Left ventricle myocardium inferior (tissue), 1 donor: Measurements from ENCODE around the gene MSANTD7. TPM values are rescaled to one million over a fixed set of nuclear protein-coding genes. Genes with fewer than 3 reads are reported as not detected.

Experiments
- DNase-seq: peaks from one replicate; pipeline ENCODE4 v3.0.0-alpha.2; 2020
- H3K27ac ChIP-seq: fragments of 200-600 bp; replicated peaks from 2 replicates; pipeline ENCODE4 v1.8.0; 2021
- H3K27me3 ChIP-seq: fragments of 200-600 bp; 2 replicates; pipeline ENCODE4 v1.8.0; 2021; ENCODE audit warnings: low read depth
- H3K36me3 ChIP-seq: fragments of 200-600 bp; 2 replicates; pipeline ENCODE4 v1.8.0; 2021
- H3K4me1 ChIP-seq: fragments of 200-600 bp; 2 replicates; pipeline ENCODE4 v1.8.0; 2021
- H3K4me3 ChIP-seq: fragments of 200-600 bp; 2 replicates; pipeline ENCODE4 v1.8.0; 2021; ENCODE audit warnings: mild to moderate bottlenecking, moderate library complexity
- H3K9me3 ChIP-seq: fragments of 200-600 bp; replicated peaks from 2 replicates; pipeline ENCODE4 v1.8.0; 2021
- CTCF ChIP-seq: fragments of 200-600 bp; IDR thresholded peaks from 2 replicates; pipeline ENCODE4 v1.8.0; 2021; ENCODE audit warnings: antibody characterized with exemption, mild to moderate bottlenecking, borderline replicate concordance
- intact Hi-C: fragments of 100-400 bp; cut with micrococcal nuclease; formaldehyde crosslinking; loops from one replicate; pipeline ENCODE4 v1.11.0; 2022
- total RNA-seq: library from RNA; stranded (reverse); fragmentation: NEBNext Ultra II Directional; extraction: Animal tissue kit (Norgen Biotek cat#: 25700); gene quantifications from one replicate; pipeline ENCODE4 v1.2.1, GENCODE V29; 2021
- donor health status: DM: no; HTN: yes; CAD: no; lungs with severe emphysema.

MSANTD7 gene
- total RNA-seq, 1 donor from 2014 or later = 5.0 TPM

DNA sequence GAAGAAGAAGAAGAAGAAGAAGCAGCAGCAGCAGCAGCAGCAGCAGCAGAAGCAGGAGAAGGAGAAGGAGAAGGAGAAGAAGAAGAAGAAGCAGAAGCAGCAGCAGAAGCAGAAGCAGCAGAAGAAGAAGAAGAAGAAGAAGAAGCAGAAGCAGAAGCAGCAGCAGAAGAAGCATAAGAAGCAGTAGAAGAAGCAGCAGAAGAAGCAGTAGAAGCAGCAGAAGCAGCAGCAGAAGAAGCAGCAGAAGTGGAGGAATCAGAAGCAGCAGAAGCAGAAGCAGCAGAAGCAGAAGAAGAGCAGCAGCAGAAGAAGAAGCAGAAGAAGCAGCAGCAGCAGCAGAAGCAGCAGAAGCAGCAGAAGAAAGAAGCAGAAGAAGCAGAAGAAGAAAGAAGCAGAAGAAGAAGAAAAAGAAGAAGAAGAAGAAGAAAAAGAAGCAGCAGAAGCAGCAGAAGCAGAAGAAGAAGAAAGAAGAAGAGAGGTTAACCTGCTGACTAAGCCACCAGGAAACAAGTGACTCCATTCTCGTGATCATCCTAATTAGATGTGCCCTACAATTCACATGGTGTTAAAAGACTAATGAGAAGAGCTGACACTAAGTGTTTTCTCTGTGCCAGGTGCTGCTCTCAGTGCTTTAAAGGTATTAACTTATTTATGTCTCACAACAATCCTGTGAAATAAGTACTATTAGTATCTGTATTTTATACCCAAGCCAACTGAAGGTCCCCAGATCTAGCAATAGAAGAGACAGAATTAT is 11.9 kb upstream of the MSANTD7 start:
- Histone ChIP-seq H3K4me3 (no peak overlapping the region), H3K27me3 (no peaks in the 10 kb centered on the region), H3K36me3 (no peaks in the 10 kb centered on the region), H3K4me1 (peaks cover 5% of the 10 kb centered on the region), H3K9me3 (no peaks in the 10 kb centered on the region), H3K27ac (no peak overlapping the region)
- TF ChIP-seq CTCF = no peak
- intact Hi-C loops = no loop called here
- DNase-seq = no peak

- no peak overlapping the region for H3K4me3 ChIP-seq
- intact Hi-C loops = no loop called here
- H3K36me3 ChIP-seq = no peaks in the 10 kb centered on the region
- H3K9me3 ChIP-seq = no peaks in the 10 kb centered on the region
- no peak for DNase-seq
- no peaks in the 10 kb centered on the region for H3K27me3 ChIP-seq
- TF ChIP-seq CTCF = no peak
- no peak overlapping the region for H3K27ac ChIP-seq
- peaks cover 15% of the 10 kb centered on the region for H3K4me1 ChIP-seq
Measured at GRCh38 chr10:14833106-14833505, 5.0 kb upstream of the MSANTD7 start.

- intact Hi-C loops = no loop called here
- no peak for DNase-seq
- Histone ChIP-seq H3K4me3 (no peak overlapping the region), H3K27me3 (no peaks in the 10 kb centered on the region), H3K9me3 (no peaks in the 10 kb centered on the region), H3K36me3 (peaks cover 13% of the 10 kb centered on the region), H3K27ac (peak overlapping the region; percentile 96), H3K4me1 (peaks cover 35% of the 10 kb centered on the region)
- no peak for TF ChIP-seq CTCF
Measured at GRCh38 chr10:14836208-14836607, 1.9 kb upstream of the MSANTD7 start.

- H3K4me1 ChIP-seq = peaks cover 35% of the 10 kb centered on the region
- TF ChIP-seq CTCF = no peak
- no peak for DNase-seq
- intact Hi-C loops = no loop called here
- H3K27ac ChIP-seq = peak overlapping the region; percentile 96
- no peaks in the 10 kb centered on the region for H3K9me3 ChIP-seq
- H3K4me3 ChIP-seq = peak overlapping the region; percentile 92
- H3K27me3 ChIP-seq = no peaks in the 10 kb centered on the region
- H3K36me3 ChIP-seq = peaks cover 23% of the 10 kb centered on the region
Measured at GRCh38 chr10:14837003-14837756, 926 bp upstream of the MSANTD7 start.

GRCh38 chr10:14838582-14839304 is 637 bp downstream of the MSANTD7 start:
- Histone ChIP-seq H3K4me1 (peaks cover 35% of the 10 kb centered on the region), H3K4me3 (peak overlapping the region; percentile 92), H3K36me3 (peaks cover 38% of the 10 kb centered on the region), H3K27ac (peak overlapping the region; percentile 96), H3K9me3 (no peaks in the 10 kb centered on the region), H3K27me3 (no peaks in the 10 kb centered on the region)
- DNase-seq = peak; percentile 29
- TF ChIP-seq CTCF = no peak
- intact Hi-C loops = no loop called here
